ENCODE results near the gene CD96.

Gene CD96

DNA sequence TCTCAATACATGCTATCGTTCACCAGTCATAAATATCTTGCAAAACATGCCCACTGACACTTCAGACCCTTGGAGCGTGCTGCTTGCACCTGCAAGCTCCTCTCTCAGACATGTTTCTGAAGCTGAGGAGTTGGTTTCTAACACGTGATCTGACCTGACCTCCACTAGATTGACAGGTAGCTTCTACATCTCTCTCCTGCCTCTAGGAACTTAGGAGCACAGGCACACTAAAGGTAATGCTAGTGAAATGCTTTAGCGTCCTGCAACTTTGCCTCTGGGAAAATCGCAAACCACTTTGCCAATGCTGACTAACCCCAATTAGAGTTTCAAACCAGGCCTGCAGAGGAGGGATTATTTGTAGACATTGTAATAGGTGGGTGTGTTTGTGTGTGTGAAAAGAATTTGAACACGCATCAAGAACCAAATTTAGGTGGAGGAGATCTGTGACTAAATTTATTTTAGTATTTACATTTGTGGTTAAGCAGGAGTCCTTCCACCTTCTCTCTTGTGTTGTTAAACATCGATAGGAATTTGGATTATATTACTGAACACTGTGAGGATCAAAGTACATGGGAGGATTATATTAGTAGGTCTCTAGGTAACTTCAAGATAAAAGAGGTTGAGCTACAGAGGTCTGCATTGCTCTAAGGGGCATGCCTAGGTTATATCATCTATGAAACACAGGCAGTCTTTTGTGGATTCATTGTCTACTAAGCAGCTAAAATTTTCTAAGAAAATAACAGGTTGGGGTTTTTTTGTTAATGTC lies 139.8 kb downstream of the CD96 start:
- no peak for DNase-seq

DNA sequence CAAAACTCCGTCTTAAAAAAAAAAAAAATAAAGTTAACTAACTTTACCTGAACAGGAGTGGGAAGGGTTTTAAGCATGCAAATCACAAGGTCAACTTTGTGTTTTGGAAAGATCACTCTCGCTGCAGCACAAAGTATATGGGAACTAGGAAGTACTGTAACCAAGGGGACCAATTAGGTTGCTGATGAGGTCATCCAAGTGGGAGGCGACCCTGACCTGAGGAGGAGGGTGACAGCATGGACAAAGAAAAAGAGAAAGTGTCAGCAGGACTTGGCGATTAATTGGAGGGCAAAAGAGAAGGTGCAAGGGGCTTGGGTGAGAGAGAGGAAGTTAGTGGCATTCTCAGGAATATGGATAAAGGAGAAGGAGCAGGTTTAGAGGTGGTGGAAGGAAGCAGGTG lies 142.6 kb downstream of the CD96 start:
- no peak for DNase-seq

DNA sequence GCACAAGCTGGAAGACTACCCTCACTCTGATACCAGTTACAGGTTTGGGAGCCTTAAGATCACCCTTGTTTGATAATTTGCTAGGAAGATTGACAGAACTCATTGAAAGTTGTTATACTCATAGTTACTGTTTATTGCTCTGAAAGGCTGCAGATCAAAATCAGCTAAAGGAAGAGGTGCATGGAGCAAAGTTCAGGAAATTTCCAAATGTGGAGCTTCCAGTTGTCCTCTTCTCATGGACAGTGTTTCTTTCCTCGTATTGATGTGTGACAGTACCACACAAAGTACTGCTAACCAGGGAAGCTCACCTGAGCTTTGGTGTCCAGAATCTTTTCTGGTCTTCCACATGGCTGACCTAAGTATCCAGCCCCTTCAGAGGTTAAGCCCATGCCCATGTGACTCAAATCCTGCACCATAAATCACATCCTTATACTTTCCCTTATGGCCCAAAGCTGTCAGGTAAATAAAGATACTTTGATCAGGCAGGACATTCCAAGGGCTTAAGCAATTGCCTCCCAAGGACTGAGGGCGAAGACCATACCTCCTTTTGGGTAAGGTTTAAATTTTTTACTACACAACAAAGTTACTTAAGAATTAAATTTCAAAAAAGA lies 146.3 kb downstream of the CD96 start:
- no peak for DNase-seq

DNA sequence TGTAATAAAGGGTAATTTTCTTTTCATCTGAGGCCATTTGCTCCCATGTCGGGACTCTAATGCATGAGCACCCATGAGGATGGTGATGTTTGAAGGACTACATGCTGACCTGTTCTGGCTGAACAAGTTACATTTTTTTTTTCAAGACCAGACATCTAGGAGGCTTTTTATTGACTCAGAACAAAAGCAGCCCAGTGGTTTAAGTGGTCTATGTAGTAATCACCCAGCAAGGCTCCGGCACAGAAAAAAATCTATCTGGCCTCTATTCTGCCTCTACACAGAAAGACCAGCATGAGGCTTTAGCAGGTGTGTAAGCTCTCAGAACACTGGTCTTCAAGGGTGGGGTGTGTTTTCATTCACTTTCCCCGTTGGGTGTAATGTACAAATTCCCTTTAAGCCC lies 148.2 kb downstream of the CD96 start:
- DNase-seq, result no peak

DNA sequence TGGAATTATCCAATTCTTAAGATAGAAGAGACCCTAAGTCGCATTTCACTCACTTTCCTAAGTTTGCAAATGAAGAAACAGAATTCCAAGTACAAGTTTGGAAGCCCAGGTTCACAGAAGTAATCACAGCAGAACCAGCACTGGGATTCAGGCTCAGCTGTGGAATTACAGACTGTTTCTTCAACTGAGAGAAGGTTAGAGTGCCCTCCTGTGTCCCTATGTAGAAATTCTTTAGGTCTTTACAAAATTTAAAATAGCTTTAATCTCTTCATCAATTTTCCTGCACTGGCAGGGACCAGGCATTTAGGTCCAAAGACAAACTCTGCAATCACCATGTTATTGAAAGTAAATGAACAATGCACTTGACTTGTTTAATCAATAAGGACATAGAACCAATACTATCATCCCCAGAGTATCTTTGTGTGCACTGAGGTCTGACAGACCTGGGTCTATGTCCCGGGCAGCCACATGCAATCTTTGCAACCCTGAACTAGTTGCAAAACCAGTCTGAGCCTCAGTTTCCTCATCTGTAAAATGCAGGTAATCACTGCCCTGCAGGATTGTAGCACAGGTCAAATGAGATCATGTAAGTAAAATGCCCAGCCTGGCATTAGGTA lies 149.4 kb downstream of the CD96 start:
- DNase-seq, result no peak

DNA sequence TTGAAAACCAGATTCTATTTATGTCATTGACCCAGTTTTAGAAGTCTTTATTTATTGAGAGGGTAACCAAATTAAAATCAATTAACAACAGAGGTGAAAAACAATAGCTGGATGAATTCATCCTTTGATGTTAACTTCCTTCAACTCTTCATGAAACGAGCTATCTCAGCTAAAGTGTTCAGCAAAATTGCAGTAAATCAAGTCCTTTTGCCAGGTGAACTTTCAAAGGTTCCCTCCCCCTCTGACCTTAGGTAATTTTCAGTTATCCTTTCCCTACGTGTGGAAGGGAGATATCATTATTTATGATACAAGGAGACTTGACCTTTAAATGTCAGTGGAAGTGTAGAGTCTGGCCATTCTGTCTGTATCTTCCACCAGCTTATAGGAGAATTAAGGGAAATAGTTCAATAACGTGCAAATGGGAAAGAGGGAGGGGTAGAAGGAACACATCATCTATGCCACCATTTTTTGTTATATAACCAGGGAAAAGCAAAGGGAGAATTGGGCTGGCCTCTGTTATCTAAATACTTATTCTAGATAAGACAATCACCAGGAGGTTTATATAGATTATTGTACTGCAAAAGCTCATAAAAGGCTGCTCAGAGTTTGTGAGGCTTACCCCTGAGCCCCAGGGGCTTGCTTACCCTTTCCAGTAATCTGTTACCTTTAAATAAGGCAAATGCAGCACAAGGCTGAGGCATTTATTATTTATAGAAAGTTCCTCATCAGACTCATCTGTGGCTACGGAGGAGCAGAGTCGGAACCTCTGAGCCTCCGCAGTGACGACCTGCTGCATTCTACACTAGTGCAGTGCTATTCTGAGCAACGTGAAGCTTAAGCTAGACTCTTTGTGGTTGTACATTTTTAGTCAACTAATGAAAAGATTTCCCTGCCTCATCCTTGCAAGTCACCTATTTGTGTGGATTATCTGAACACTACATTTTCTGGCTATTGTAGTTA lies 150.9 kb downstream of the CD96 start:
- no peak for DNase-seq

DNA sequence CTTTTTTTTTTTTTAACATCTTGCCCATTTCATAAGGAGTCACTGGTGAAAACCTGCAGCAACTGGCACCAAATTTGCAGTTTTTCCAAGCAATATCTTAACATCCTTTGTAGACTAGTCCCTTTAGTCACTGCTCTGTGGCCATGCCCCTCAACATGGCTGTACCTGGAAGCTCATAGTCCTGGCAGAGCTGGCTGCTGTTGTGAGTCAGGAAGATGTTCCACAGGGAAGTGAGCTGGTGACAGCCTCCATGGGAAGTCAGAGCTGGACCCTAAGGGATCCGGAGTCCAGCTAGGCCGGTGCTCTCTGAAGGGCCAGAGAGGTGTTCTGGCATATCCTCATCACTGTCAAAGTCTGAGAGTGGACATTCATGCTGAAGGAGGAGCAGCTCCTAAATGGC lies 152.5 kb downstream of the CD96 start:
- DNase-seq, result no peak

DNA sequence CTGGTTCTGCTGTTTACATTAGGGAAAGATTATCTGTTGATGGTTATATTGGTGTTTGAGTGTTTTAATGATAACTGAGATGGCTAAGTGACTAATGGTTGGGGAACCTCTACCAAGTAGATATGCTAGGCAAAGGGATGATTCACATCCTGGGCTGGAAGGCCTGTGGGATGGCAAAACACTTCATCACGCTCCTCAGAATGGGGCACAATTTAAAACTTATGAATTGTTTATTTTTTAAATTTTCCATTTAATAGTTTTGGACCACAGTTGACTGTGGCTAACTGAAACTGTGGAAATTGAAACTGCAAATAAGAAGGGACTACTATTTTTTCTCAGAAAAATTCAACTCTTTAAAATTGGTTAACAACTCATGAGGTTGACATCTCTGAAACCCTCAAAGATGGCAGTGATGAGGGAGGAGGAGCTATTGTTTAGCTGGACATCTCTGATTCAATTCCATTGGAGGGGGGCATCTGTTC lies 153.7 kb downstream of the CD96 start:
- DNase-seq, result no peak

DNA sequence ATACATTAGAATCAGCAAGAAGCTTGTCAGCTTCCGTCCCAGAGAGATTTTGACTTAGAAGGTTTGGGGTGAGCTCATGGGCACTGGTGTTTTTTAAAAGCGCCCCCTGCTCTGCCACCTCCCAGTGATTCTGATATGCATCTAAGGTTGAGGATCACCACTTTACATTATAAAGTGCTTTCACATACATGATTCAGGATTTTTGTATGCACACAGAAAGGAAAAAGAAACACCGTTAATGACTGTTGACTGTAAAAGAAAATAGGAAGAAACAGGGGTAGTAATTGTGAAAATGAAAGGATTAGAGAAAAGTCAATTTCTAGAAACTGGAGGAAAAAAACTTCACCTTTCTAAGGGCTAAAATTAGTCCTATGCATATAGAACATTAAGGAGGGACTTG lies 158.1 kb downstream of the CD96 start:
- no peak for DNase-seq

DNA sequence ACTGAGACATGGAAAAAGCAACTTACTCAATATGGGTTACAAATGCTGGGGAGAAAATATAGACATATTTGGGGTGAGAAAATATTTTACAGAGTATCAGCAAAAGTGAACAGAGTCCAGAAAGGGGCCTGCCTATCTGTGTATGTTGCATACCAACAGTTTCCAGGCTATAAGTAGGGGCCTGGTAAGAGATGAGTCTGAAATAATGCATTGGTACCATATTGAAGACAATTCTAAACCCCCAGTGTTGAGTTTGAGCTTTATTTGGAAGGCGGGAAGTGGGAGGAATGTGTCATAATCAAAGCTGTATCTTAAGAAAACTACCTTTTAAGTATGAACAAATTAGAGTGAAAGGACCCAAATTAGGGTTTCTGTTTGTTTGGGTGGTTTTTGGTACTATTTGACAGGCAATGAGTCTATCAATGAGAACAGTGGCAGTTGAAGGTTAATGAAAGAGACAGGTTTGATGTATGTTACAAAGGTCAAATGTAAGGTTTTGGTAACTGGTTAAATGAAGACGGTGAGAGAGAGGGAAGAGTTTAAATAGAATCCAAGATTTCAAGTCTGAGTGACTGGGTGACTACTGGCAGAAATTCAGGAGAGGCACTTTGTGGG lies 159.4 kb downstream of the CD96 start:
- DNase-seq, result no peak

Data from suppressor macrophage treated with lipopolysaccharide for 4 hours (primary cell).